IMR-90 (cell line): ENCODE measurements around the gene TXNL4A. TPM values are rescaled to one million over a fixed set of nuclear protein-coding genes. Genes with fewer than 3 reads are reported as not detected.

ENCODE experiments used
- ATAC-seq: fragments of 200-7000 bp; cut with Tn5 transposase; 2 replicates; pipeline ENCODE4 v1.9.1; 2020; ENCODE audit warnings: low read depth, mild to moderate bottlenecking, moderate library complexity
- BruUV-seq: library from RNA; stranded (reverse); fragments of 400-500 nt; replicated peaks from 2 replicates; lab custom pipeline; 2021; lab: Mats Ljungman, UMichigan
- CTCF ChIA-PET: fragments of 300-600 bp; formaldehyde crosslinking; extraction: SDS; loops from one replicate; lab custom pipeline; 2021; ENCODE audit warnings: antibody characterized with exemption; lab: Yijun Ruan, JAX
- POLR2A ChIA-PET: fragments of 300-600 bp; sonication (Branson Sonifier 250); formaldehyde crosslinking; loops from one replicate; lab custom pipeline; 2022; ENCODE audit warnings: antibody characterized with exemption; ENCODE audit not compliant: unreplicated experiment; lab: Charles Lee
- DNase-seq: peaks from one replicate; pipeline ENCODE4 v3.0.0; 2013
- H2AFZ ChIP-seq: replicated peaks from 2 replicates; pipeline ENCODE3; 2013; ENCODE audit warnings: low read length, mild to moderate bottlenecking; ENCODE audit not compliant: poor library complexity
- H2AK5ac ChIP-seq: 2 replicates; pipeline ENCODE4 v1.6.1; 2013; ENCODE audit warnings: low read depth, low read length, inconsistent platforms
- H2AK9ac ChIP-seq: replicated peaks from 2 replicates; pipeline ENCODE3; 2013; ENCODE audit warnings: mild to moderate bottlenecking, low read depth, low read length, moderate library complexity; ENCODE audit not compliant: poor library complexity
- H2BK120ac ChIP-seq: 2 replicates; pipeline ENCODE4 v1.6.1; 2013; ENCODE audit warnings: low read depth, low read length, inconsistent platforms
- H2BK15ac ChIP-seq: 3 replicates; pipeline ENCODE4 v1.6.1; 2013; ENCODE audit warnings: low read depth, low read length, inconsistent platforms
- H2BK20ac ChIP-seq: 2 replicates; pipeline ENCODE4 v1.6.1; 2013; ENCODE audit warnings: low read depth, mild to moderate bottlenecking, inconsistent platforms, low read length, moderate library complexity
- H2BK5ac ChIP-seq: 2 replicates; pipeline ENCODE4 v1.6.1; 2013; ENCODE audit warnings: mild to moderate bottlenecking, low read depth, low read length, inconsistent platforms; ENCODE audit not compliant: poor library complexity, severe bottlenecking
- H3K14ac ChIP-seq: replicated peaks from 2 replicates; pipeline ENCODE4 v1.6.1; 2013; ENCODE audit warnings: low read depth, low read length, inconsistent platforms
- H3K18ac ChIP-seq: 2 replicates; pipeline ENCODE4 v1.6.1; 2013; ENCODE audit warnings: low read depth, low read length, control low read depth
- H3K23ac ChIP-seq: 2 replicates; pipeline ENCODE4 v1.6.1; 2013; ENCODE audit warnings: low read depth, low read length, inconsistent platforms
- H3K27ac ChIP-seq: 2 replicates; pipeline ENCODE4 v1.5.1; 2013; ENCODE audit warnings: mild to moderate bottlenecking, control low read depth, low read length; ENCODE audit not compliant: insufficient read depth
- H3K27me3 ChIP-seq: 2 replicates; pipeline ENCODE4 v1.6.1; 2013; ENCODE audit warnings: low read length; ENCODE audit not compliant: control insufficient read depth, insufficient read depth
- H3K36me3 ChIP-seq: 2 replicates; pipeline ENCODE4 v1.6.1; 2013; ENCODE audit warnings: low read length, mixed read lengths; ENCODE audit not compliant: control insufficient read depth, insufficient read depth
- H3K4ac ChIP-seq: 2 replicates; pipeline ENCODE4 v1.6.1; 2013; ENCODE audit warnings: low read depth, low read length, inconsistent platforms
- H3K4me1 ChIP-seq: 2 replicates; pipeline ENCODE4 v1.6.1; 2013; ENCODE audit warnings: low read length, mixed read lengths; ENCODE audit not compliant: control insufficient read depth, insufficient read depth
- H3K4me2 ChIP-seq: 2 replicates; pipeline ENCODE4 v1.6.1; 2013; ENCODE audit warnings: low read depth, mild to moderate bottlenecking, control low read depth, low read length, moderate library complexity
- H3K4me3 ChIP-seq: 2 replicates; pipeline ENCODE4 v1.5.1; 2013; ENCODE audit warnings: low read depth, mild to moderate bottlenecking, control low read depth, low read length, moderate library complexity; ENCODE audit not compliant: insufficient read depth
- H3K56ac ChIP-seq: 2 replicates; pipeline ENCODE4 v1.6.1; 2013; ENCODE audit warnings: low read length, inconsistent platforms; ENCODE audit not compliant: insufficient read depth; ENCODE audit errors: extremely low read depth
- H3K79me1 ChIP-seq, 2 experiments: 2 replicates each; pipeline ENCODE4 v1.6.1; 2013; ENCODE audit warnings: low read length in 2 of 2, inconsistent platforms in 1 of 2, low read depth in 1 of 2
- H3K9ac ChIP-seq: 2 replicates; pipeline ENCODE4 v1.6.1; 2013; ENCODE audit warnings: low read depth, low read length, control low read depth
- H3K9me1 ChIP-seq: 2 replicates; pipeline ENCODE4 v1.6.1; 2013; ENCODE audit warnings: low read length, inconsistent platforms; ENCODE audit not compliant: insufficient read depth
- H3K9me3 ChIP-seq: 2 replicates; pipeline ENCODE4 v1.6.1; 2013; ENCODE audit warnings: low read length; ENCODE audit not compliant: control insufficient read depth, insufficient read depth
- H4K20me1 ChIP-seq: 2 replicates; pipeline ENCODE4 v1.6.1; 2013; ENCODE audit warnings: low read length, inconsistent platforms; ENCODE audit not compliant: insufficient read depth
- H4K5ac ChIP-seq: 2 replicates; pipeline ENCODE4 v1.6.1; 2013; ENCODE audit warnings: mild to moderate bottlenecking, low read depth, low read length, control low read depth
- H4K8ac ChIP-seq, 2 experiments: 2 replicates each; pipeline ENCODE4 v1.6.1; 2013; ENCODE audit warnings: low read depth in 2 of 2, low read length in 2 of 2, control low read depth in 1 of 2, inconsistent platforms in 1 of 2
- H4K91ac ChIP-seq: 2 replicates; pipeline ENCODE4 v1.6.1; 2013; ENCODE audit warnings: low read depth, low read length, inconsistent platforms; ENCODE audit not compliant: insufficient read depth
- MAFK ChIP-seq: IDR thresholded peaks from 2 replicates; pipeline ENCODE4 v1.6.1; 2012; ENCODE audit warnings: low read depth, low read length, improper control_type of control experiment
- MAZ ChIP-seq: IDR thresholded peaks from 2 replicates; pipeline ENCODE4 v1.6.1; 2012; ENCODE audit warnings: low read depth, mild to moderate bottlenecking, low read length, improper control_type of control experiment, moderate library complexity, borderline replicate concordance
- MXI1 ChIP-seq: IDR thresholded peaks from 2 replicates; pipeline ENCODE4 v1.6.1; 2012; ENCODE audit warnings: low read depth, mild to moderate bottlenecking, low read length, moderate library complexity, borderline replicate concordance
- RCOR1 ChIP-seq: IDR thresholded peaks from 2 replicates; pipeline ENCODE4 v1.6.1; 2012; ENCODE audit warnings: mild to moderate bottlenecking, low read length, improper control_type of control experiment; ENCODE audit not compliant: insufficient replicate concordance
- RFX5 ChIP-seq: IDR thresholded peaks from 2 replicates; pipeline ENCODE4 v1.8.0; 2012; ENCODE audit warnings: low read depth, mild to moderate bottlenecking, low read length, moderate library complexity
- WGBS, 2 experiments: methylation state at CpG; one replicate each; pipeline versions ENCODE4 v1.1.5 to v1.1.7; 2013; ENCODE audit warnings: missing lambda C conversion rate in 2 of 2; ENCODE audit not compliant: insufficient read length in 1 of 2; ENCODE audit errors: extremely low coverage in 2 of 2; 5-methylcytosine and 5-hydroxymethylcytosine counted together
- dilution Hi-C: fragments of 300-500 bp; cut with HindIII; formaldehyde crosslinking; loops from one replicate; pipeline ENCODE4 v1.14.3; 2018; ENCODE audit warnings: low sequenced_read_pairs; ENCODE audit not compliant: unreplicated experiment
- in situ Hi-C: fragments of 300-500 bp; cut with MboI; formaldehyde crosslinking; loops from 3 replicates; pipeline ENCODE4 v1.14.3; 2019; ENCODE audit warnings: low sequenced_read_pairs, inconsistent platforms, mixed read lengths
- intact Hi-C: fragments of 100-400 bp; cut with micrococcal nuclease; formaldehyde crosslinking; loops from 2 replicates; pipeline ENCODE4 v1.10.0; 2022
- polyA plus RNA-seq, 3 experiments: library from polyadenylated mRNA; depleted of rRNA; stranded (reverse); fragments of >200 nt; gene quantifications; 2 replicates each; pipeline ENCODE4 v1.2.3, GENCODE V29; 2012; ENCODE audit warnings: low replicate concordance in 1 of 3
- total RNA-seq: library from RNA; depleted of rRNA; stranded (reverse); fragments of >200 nt; gene quantifications from 2 replicates; pipeline ENCODE4 v1.2.3, GENCODE V29; 2012

The TXNL4A gene
- total and polyA plus RNA-seq, 2 of the 4 experiments (the other 2 are of a cell fraction): 38.7 to 103 TPM

DNA sequence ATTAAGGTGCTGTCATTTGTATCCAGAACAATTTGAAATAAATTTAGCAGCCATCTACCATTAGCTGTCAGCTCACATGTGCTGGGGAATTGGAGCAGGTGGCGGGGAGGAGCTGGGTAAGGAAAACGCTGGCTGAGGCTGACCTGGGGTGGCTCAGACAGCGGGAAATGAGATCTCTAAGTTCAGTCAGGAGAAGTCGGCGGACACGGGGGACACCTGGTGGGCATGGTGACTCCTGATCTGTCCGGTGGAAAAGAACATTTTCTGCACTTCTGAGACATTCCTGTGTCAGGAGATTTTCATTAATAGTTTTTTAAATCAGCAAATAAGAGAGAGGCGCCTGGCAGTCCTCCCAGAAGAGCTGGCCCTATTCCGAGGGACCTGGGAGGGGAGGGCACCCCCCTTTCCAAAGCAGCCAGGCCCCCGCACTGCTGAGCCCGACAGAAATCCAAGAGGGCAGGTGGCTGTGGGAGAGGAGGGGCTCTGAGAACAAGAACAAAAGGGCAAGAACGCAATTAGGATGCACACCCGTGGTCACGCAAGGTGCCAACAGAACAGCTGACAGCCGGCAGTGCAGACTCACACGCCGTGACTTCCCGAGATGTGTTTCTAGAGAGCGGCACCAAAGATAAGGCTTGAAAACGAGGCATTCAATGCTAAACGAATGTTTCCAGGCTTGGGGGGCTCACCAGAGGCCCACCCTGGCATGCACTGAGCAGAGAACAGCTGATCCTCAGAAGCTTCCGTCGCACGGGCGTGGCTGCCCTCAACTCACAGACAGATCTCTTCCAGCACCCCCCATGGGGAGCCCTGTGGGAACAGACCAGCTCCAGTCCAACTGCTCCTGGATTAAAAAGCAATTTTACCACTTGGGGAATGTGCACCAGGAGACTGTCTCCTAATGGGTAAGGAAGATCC is 63.3 kb downstream of the TXNL4A start:
- intact Hi-C loops (no loop called here), dilution Hi-C loops (no loop called here), in situ Hi-C loops (no loop called here)
- H2BK5ac ChIP-seq: no peak overlapping the region
- no peak overlapping the region for H4K91ac ChIP-seq
- no peak overlapping the region for H3K56ac ChIP-seq
- H2AK5ac ChIP-seq: no peak overlapping the region
- ChIA-PET CTCF (no interaction called here), POLR2A (no interaction called here)
- no peak overlapping the region for H3K27ac ChIP-seq
- no peak overlapping the region for H2AFZ ChIP-seq
- H3K9me1 ChIP-seq: no peaks in the 10 kb centered on the region
- H2BK120ac ChIP-seq: no peak overlapping the region
- no peaks in the 10 kb centered on the region for H3K4me1 ChIP-seq
- H3K14ac ChIP-seq: no peak overlapping the region
- H4K5ac ChIP-seq: no peak overlapping the region
- H2BK15ac ChIP-seq: no peak overlapping the region
- no peak overlapping the region for H3K23ac ChIP-seq
- no peaks in the 10 kb centered on the region for H3K27me3 ChIP-seq
- H4K20me1 ChIP-seq: peaks cover 9% of the 10 kb centered on the region
- peaks cover 39% of the 10 kb centered on the region for H3K36me3 ChIP-seq
- peaks cover 12% of the 10 kb centered on the region for H3K9me3 ChIP-seq
- H3K4me3 ChIP-seq: no peak overlapping the region
- 80% methylated on average over 14 of the region's 25 CpGs; no CpG with 5 or more reads in 1 of the 2 experiments for WGBS, 2 experiments
- no peak overlapping the region for H3K9ac ChIP-seq
- DNase-seq: no peak
- H3K4ac ChIP-seq: no peak overlapping the region
- H3K4me2 ChIP-seq: no peak overlapping the region
- H4K8ac ChIP-seq: no peak overlapping the region
- H2AK9ac ChIP-seq: peak overlapping the region; percentile 15
- no peak overlapping the region for H2BK20ac ChIP-seq
- H3K18ac ChIP-seq: no peak overlapping the region
- BruUV-seq: no TSS peak
- no peak for ATAC-seq
- peaks cover 16 to 43% of the 10 kb centered on the region in 2 experiments; a peak in 3 of 4 replicates for H3K79me1 ChIP-seq
- TF ChIP-seq MAZ (no peak), MAFK (no peak), RFX5 (no peak), RCOR1 (no peak), MXI1 (no peak)
